PC-9 (cell line): ENCODE measurements around the gene TRAF3IP1. TPM values are rescaled to one million over a fixed set of nuclear protein-coding genes. Genes with fewer than 3 reads are reported as not detected.

Source experiments
- BruUV-seq: library from RNA; stranded (reverse); fragments of 400-500 nt; replicated peaks from 2 replicates; lab custom pipeline; 2021; lab: Mats Ljungman, UMichigan
- CTCF ChIA-PET: fragments of 300-600 bp; sonication (Branson Sonifier 250); formaldehyde crosslinking; loops from one replicate; lab custom pipeline; 2022; ENCODE audit warnings: antibody characterized with exemption; lab: Charles Lee
- POLR2A ChIA-PET: fragments of 300-600 bp; sonication (Branson Sonifier 250); formaldehyde crosslinking; loops from one replicate; lab custom pipeline; 2022; ENCODE audit warnings: antibody characterized with exemption; ENCODE audit not compliant: unreplicated experiment; lab: Charles Lee
- DNase-seq, 2 experiments: peaks; one replicate each; pipeline versions ENCODE4 v3.0.0 to v3.0.0-alpha.2; 2015 to 2022; ENCODE audit warnings: mixed read lengths in 1 of 2
- H2AFZ ChIP-seq: fragments of 200-600 bp; sonication (generic); 2 replicates; pipeline ENCODE4 v1.8.1; 2017; ENCODE audit warnings: antibody characterized with exemption
- H3F3A ChIP-seq: fragments of 200-600 bp; sonication (generic); 2 replicates; pipeline ENCODE4 v1.8.1; 2017; ENCODE audit warnings: antibody characterized with exemption, mild to moderate bottlenecking, low read depth; ENCODE audit not compliant: insufficient read depth
- H3K27ac ChIP-seq: fragments of 200-600 bp; sonication (generic); 2 replicates; pipeline ENCODE4 v1.6.1; 2016; ENCODE audit warnings: mixed run types
- H3K27me3 ChIP-seq: fragments of 200-600 bp; sonication (generic); 2 replicates; pipeline ENCODE4 v1.6.1; 2016; ENCODE audit warnings: low read depth, mixed run types; ENCODE audit not compliant: insufficient read depth
- H3K36me3 ChIP-seq: fragments of 200-600 bp; sonication (generic); 2 replicates; pipeline ENCODE4 v1.6.1; 2016; ENCODE audit warnings: low read depth, mixed run types
- H3K4me1 ChIP-seq: fragments of 200-600 bp; sonication (generic); replicated peaks from 2 replicates; pipeline ENCODE4 v1.6.1; 2016; ENCODE audit warnings: mixed run types; ENCODE audit not compliant: insufficient read depth
- H3K4me2 ChIP-seq: fragments of 200-600 bp; sonication (generic); 2 replicates; pipeline ENCODE4 v1.6.1; 2017; ENCODE audit warnings: mixed run types
- H3K4me3 ChIP-seq: fragments of 200-600 bp; sonication (generic); 2 replicates; pipeline ENCODE4 v1.6.1; 2016; ENCODE audit warnings: mixed run types
- H3K79me2 ChIP-seq: fragments of 200-600 bp; sonication (generic); 2 replicates; pipeline ENCODE4 v1.6.1; 2017; ENCODE audit warnings: low read depth, mixed run types
- H3K9me2 ChIP-seq: fragments of 200-600 bp; sonication (generic); 2 replicates; pipeline ENCODE4 v1.8.1; 2017; ENCODE audit warnings: mild to moderate bottlenecking; ENCODE audit not compliant: insufficient read depth
- H3K9me3 ChIP-seq: fragments of 200-600 bp; sonication (generic); 2 replicates; pipeline ENCODE4 v1.8.1; 2016; ENCODE audit warnings: low read depth; ENCODE audit not compliant: insufficient read depth
- H4K20me1 ChIP-seq: fragments of 200-600 bp; sonication (generic); 2 replicates; pipeline ENCODE4 v1.8.1; 2017; ENCODE audit not compliant: insufficient read depth
- EZH2 ChIP-seq: fragments of 200-600 bp; sonication (generic); IDR thresholded peaks from 2 replicates; pipeline ENCODE4 v1.8.0; 2017; ENCODE audit warnings: antibody characterized with exemption, low read depth
- intact Hi-C: fragments of 100-400 bp; cut with micrococcal nuclease; formaldehyde crosslinking; loops from one replicate; pipeline ENCODE4 v1.10.0; 2022; ENCODE audit not compliant: unreplicated experiment
- total RNA-seq: library from RNA; stranded (reverse); gene quantifications from 2 replicates; pipeline ENCODE4 v1.2.3, GENCODE V29; 2021
- TF ChIP-seq, protein P1 (sequence below): fragments of 200-600 bp; sonication (generic); conservative IDR thresholded peaks from 2 replicates; pipeline ENCODE4 v1.6.1; 2017; ENCODE audit warnings: mixed run types, antibody characterized with exemption, mild to moderate bottlenecking, moderate library complexity

Gene TRAF3IP1
- total RNA-seq, 1 experiment from 2014 or later: 51.7 TPM

DNA sequence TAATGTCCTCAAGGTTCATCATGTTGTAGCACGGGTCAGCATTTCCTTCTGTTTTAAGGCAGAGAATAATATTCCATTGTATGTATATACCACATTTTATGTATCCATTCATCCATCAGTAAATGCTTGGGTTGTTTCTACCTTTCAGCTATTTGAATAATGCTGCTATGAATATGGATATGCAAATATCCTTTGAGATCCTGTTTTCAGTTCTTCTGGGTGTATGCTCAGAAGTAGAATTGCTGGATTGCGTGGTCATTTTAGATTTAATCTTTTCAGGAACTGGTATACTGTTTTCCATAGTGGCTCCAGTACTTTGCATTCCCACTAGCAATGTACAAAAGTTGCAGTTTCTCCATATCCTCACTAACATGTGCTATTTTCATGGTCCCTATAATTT, 93.0 kb downstream of the TRAF3IP1 start:
- Histone ChIP-seq H3K4me3 (no peak overlapping the region), H3K36me3 (no peaks in the 10 kb centered on the region), H3K4me2 (no peak overlapping the region), H3K27ac (no peak overlapping the region), H3F3A (no peaks in the 10 kb centered on the region; the same call in 1 of the 2 replicates), H3K9me2 (no peaks in the 10 kb centered on the region), H4K20me1 (no peaks in the 10 kb centered on the region), H3K9me3 (no peaks in the 10 kb centered on the region), H2AFZ (no peak overlapping the region), H3K27me3 (no peaks in the 10 kb centered on the region), H3K79me2 (no peaks in the 10 kb centered on the region), H3K4me1 (no peaks in the 10 kb centered on the region)
- intact Hi-C loops: no loop called here
- no peak for DNase-seq
- BruUV-seq: no TSS peak
- ChIA-PET POLR2A (no interaction called here), CTCF (interaction anchor here (0.7 kb wide), 1 partner anchor 103 kb away, joined by 3 read pairs; no protein-coding TSS in a partner anchor)
- no peak for TF ChIP-seq EZH2
- TF ChIP-seq, protein P1, sequence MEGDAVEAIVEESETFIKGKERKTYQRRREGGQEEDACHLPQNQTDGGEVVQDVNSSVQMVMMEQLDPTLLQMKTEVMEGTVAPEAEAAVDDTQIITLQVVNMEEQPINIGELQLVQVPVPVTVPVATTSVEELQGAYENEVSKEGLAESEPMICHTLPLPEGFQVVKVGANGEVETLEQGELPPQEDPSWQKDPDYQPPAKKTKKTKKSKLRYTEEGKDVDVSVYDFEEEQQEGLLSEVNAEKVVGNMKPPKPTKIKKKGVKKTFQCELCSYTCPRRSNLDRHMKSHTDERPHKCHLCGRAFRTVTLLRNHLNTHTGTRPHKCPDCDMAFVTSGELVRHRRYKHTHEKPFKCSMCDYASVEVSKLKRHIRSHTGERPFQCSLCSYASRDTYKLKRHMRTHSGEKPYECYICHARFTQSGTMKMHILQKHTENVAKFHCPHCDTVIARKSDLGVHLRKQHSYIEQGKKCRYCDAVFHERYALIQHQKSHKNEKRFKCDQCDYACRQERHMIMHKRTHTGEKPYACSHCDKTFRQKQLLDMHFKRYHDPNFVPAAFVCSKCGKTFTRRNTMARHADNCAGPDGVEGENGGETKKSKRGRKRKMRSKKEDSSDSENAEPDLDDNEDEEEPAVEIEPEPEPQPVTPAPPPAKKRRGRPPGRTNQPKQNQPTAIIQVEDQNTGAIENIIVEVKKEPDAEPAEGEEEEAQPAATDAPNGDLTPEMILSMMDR: no peak

DNA sequence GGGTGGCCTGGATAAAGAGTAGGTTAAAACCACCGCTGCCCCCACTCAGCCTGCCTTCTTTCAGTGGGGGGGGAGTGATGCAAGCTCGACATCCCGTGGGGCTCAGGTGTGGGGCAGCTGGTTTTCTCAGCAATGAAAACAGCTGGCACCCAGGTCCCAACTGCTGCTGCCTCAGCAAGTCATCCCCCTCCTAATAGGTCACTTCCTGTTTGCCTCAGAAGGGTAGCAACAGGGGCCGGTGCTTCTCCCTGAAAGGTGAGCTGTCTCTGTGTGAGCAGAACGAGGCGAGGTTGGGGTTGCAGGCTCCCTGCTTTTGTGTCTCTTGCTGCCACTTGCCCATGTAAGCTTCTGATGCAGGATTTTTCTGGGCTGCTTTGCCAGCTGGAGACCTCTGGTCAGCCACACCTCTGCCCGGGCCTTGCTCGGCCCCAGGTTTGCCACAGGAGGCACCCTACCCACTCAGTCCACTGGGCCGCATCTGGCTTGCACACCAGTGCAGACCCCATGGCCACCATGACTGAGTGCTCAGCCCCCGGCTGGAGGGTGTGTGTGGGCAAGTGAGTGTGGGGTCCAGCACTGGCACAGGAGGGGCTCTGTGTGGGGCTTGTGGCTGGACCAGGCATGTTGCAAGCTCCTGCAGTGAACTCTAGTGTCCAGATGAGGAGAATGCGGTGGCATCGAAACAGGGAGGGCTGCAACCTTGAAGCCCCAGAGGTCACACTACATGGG, 94.9 kb downstream of the TRAF3IP1 start:
- DNase-seq: no peak
- no peaks in the 10 kb centered on the region for H3K36me3 ChIP-seq
- H4K20me1 ChIP-seq: no peaks in the 10 kb centered on the region
- no peaks in the 10 kb centered on the region for H3K9me3 ChIP-seq
- H3K4me2 ChIP-seq: no peak overlapping the region
- H3K4me1 ChIP-seq: no peaks in the 10 kb centered on the region
- BruUV-seq: no TSS peak
- POLR2A ChIA-PET: no interaction called here
- H3K9me2 ChIP-seq: no peaks in the 10 kb centered on the region
- CTCF ChIA-PET: no interaction called here
- intact Hi-C loops: no loop called here
- H2AFZ ChIP-seq: no peak overlapping the region
- no peak overlapping the region for H3K27ac ChIP-seq
- H3K27me3 ChIP-seq: no peaks in the 10 kb centered on the region
- H3K4me3 ChIP-seq: no peak overlapping the region
- H3K79me2 ChIP-seq: no peaks in the 10 kb centered on the region
- no peaks in the 10 kb centered on the region; the same call in 1 of the 2 replicates for H3F3A ChIP-seq
- TF ChIP-seq, protein P1: no peak
- no peak for TF ChIP-seq EZH2

DNA sequence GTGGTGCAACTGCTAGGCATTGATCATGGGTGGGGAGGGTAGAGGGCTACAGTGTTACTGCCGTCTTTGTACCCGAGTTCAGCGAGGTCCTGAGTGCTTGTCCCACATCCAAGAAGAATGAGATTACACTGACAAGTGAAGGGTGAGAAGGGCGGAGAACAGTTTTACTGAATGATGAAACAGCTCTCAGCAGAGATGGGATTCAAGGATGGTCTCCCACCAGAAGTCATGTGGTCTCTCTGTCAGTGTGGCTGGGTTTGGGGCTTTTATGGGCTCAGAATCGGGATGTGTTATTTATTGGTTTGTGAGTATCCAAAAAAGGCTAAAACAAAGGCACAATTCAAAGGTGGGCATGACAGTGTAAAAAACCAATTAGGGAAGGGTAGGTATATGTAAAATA, 95.6 kb downstream of the TRAF3IP1 start:
- H3K27ac ChIP-seq: no peak overlapping the region
- no TSS peak for BruUV-seq
- POLR2A ChIA-PET: no interaction called here
- H4K20me1 ChIP-seq: no peaks in the 10 kb centered on the region
- H3K79me2 ChIP-seq: no peaks in the 10 kb centered on the region
- intact Hi-C loops: no loop called here
- H3K4me2 ChIP-seq: no peak overlapping the region
- H3K4me3 ChIP-seq: no peak overlapping the region
- no peaks in the 10 kb centered on the region for H3K9me2 ChIP-seq
- H3K36me3 ChIP-seq: no peaks in the 10 kb centered on the region
- H3K4me1 ChIP-seq: no peaks in the 10 kb centered on the region
- no peak for TF ChIP-seq EZH2
- H2AFZ ChIP-seq: no peak overlapping the region
- H3K27me3 ChIP-seq: no peaks in the 10 kb centered on the region
- no peaks in the 10 kb centered on the region for H3K9me3 ChIP-seq
- H3F3A ChIP-seq: no peaks in the 10 kb centered on the region; the same call in 1 of the 2 replicates
- CTCF ChIA-PET: interaction anchor here (0.6 kb wide), 1 partner anchor 377 kb away, joined by 4 read pairs; no protein-coding TSS in a partner anchor
- no peak for DNase-seq
